GDM1 (cell line): ENCODE measurements around the gene MAP4K1.

Source experiments
- DNase-seq: peaks from one replicate; lab custom pipeline; 2025; lab: John Stamatoyannopoulos, UW

Gene MAP4K1

GRCh38 chr19:38543807-38544568 is 73.8 kb downstream of the MAP4K1 start:
- peak; percentile 40 for DNase-seq

- no peak for DNase-seq
Observed at GRCh38 chr19:38543286-38543806, 74.4 kb downstream of the MAP4K1 start.

- DNase-seq = no peak
Observed at GRCh38 chr19:38542040-38542439, 75.7 kb downstream of the MAP4K1 start.

DNA sequence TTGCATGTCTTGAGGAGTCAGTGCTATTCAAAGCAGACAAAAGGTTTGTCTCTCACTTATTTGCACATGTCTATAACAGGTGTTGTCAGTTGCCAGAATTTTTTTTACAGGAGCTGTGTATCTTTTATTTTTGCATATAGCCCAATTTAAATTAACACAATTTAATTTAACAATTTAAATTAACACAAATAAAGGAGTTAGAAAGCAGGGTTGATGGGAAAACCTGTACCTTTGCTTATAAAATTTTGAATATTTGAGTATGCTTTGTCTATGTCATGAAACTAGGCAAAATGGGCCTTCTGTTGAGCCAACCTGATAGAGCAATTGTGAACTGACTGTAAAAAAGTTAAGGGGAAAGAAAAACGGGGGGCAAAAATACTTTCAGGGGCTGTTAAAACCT is 78.0 kb downstream of the MAP4K1 start:
- DNase-seq = no peak

DNA sequence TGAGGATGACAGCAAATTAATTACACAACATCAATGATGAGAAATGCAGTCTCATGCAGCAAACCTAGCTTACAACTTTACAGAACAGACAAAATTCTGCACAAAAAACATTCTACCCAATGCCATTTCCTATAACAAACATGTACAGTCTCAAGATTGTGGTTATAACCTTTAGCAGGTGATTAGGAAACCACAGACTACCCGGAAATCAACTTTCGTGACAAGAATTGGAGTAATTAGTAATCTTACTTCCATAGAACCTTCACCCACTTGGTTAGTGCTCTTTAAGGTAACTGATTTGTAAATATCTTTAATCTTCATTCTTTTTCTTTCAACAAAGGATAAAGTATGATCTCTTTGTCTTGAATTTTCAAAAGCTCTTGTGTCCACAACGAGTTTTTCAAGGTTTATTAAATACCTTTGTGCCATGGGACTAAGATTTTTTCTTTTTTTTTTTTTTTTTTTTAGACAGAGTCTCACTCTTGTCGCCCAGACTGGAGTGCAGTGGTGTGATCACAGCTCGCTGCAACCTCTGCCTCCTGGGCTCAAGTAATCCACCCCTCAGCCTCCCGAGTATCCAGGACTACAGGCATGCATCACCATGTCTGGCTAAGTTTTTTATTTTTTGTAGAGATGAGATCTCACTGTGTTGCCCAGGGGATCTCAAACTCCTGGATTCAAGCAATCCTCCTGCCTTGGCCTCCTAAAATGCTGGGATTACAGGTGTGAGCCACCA is 78.8 kb downstream of the MAP4K1 start:
- no peak for DNase-seq

DNA sequence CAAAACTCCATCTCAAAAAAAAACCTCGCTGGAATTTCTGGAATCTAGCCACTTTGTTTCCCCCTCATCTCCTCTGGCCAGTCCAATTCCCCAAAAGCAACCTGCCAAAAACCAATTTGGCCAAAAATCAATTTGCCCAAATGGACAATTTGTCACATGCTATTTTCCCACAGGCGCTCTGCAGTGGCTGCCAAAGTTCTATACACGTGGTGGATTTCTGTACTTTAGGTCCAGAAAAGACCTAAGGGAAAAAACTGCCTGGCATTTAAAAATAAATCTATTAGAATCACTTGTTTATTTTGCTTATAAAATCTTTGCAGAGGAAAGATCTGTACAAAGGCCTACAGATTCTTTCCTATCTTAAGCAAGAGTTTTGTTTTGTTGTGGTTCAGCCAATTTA is 79.4 kb downstream of the MAP4K1 start:
- DNase-seq = no peak
